Frontal cortex (tissue), 4 donors: ENCODE data around the gene SRSF9. TPM values are rescaled to one million over a fixed set of nuclear protein-coding genes. Genes with fewer than 3 reads are reported as not detected.

ENCODE experiments used
- DNase-seq, 2 donors: peaks; one replicate each; pipeline ENCODE4 v3.0.0; 2012; ENCODE audit warnings: low spot score in 2 of 2
- FAIRE-seq: peaks from 2 replicates; lab custom pipeline; 2012; peaks lifted over from hg19 to GRCh38; lab: Jason Lieb, UNC
- small RNA-seq: library from RNA; depleted of rRNA; stranded (forward); fragments of <200 nt; gene quantifications from one replicate; pipeline ENCODE3, GENCODE V24; 2014
- total RNA-seq: library from RNA; depleted of rRNA; stranded (reverse); fragments of >200 nt; gene quantifications from one replicate; pipeline ENCODE4 v1.2.3, GENCODE V29; 2014
- donor health status: control.
- donor health status: control.
- donor health status: control.

The SRSF9 gene
- total RNA-seq, 1 donor from 2014 or later = 92.5 TPM

GRCh38 chr12:120421701-120422100 is 47.8 kb downstream of the SRSF9 start:
- FAIRE-seq = no peak
- DNase-seq = no peak

GRCh38 chr12:120417917-120418580 is 51.5 kb downstream of the SRSF9 start:
- DNase-seq (no peak), FAIRE-seq (no peak)

- DNase-seq (no peak), FAIRE-seq (no peak)
Measured at GRCh38 chr12:120416490-120417216, 52.9 kb downstream of the SRSF9 start.

- DNase-seq (peak; percentile 28 to 32), FAIRE-seq (no peak)
Measured at GRCh38 chr12:120413901-120414695, 55.5 kb downstream of the SRSF9 start.

GRCh38 chr12:120412421-120412820 is 57.1 kb downstream of the SRSF9 start:
- no peak for FAIRE-seq
- no peak for DNase-seq

Small RNA genes lying within 50 kb of the gene (small RNA-seq; reads per million reads assigned to genes)
- gene RF00019 = not detected

Other genes with a start within 250 kb of the SRSF9 start
- 2.4 TPM for gene PXN, start 204.0 kb downstream of the SRSF9 start, total RNA-seq
- gene RNU4-2, start 177.8 kb downstream of the SRSF9 start, total RNA-seq = under 0.01 TPM
- under 0.01 TPM for gene RNU4-1, start 176.5 kb downstream of the SRSF9 start, total RNA-seq
- gene SIRT4, start 167.4 kb downstream of the SRSF9 start, total RNA-seq = 4.1 TPM
- gene PLA2G1B, start 142.0 kb downstream of the SRSF9 start, total RNA-seq = not detected
- gene MSI1, start 100.6 kb downstream of the SRSF9 start, total RNA-seq = 6.9 TPM
- 489 TPM for gene COX6A1, start 31.6 kb downstream of the SRSF9 start, total RNA-seq
- gene TRIAP1, start 23.4 kb downstream of the SRSF9 start, total RNA-seq = 11.0 TPM
- 28.9 TPM for gene GATC, start 23.3 kb downstream of the SRSF9 start, total RNA-seq
- 279 TPM for gene DYNLL1, start 26.4 kb upstream of the SRSF9 start, total RNA-seq
- 25.3 TPM for gene COQ5, start 59.4 kb upstream of the SRSF9 start, total RNA-seq
- 119 TPM for gene RNF10, start 64.6 kb upstream of the SRSF9 start, total RNA-seq
- 27.3 TPM for gene POP5, start 111.7 kb upstream of the SRSF9 start, total RNA-seq
- 2.0 TPM for gene CABP1, start 170.9 kb upstream of the SRSF9 start, total RNA-seq
- gene MLEC, start 217.4 kb upstream of the SRSF9 start, total RNA-seq = 35.5 TPM
- gene UNC119B, start 240.7 kb upstream of the SRSF9 start, total RNA-seq = 11.0 TPM